GM23338 (cell line): ENCODE results near the gene GP9. TPM values are rescaled to one million over a fixed set of nuclear protein-coding genes. Genes with fewer than 3 reads are reported as not detected.

ENCODE experiments used
- ATAC-seq: fragments of 200-7000 bp; cut with Tn5 transposase; 3 replicates; pipeline ENCODE4 v1.9.1; 2020
- DNase-seq: peaks from one replicate; pipeline ENCODE4 v3.0.0-alpha.2; 2015; ENCODE audit warnings: low spot score
- H2AFZ ChIP-seq: fragments of 200-600 bp; sonication (generic); 2 replicates; pipeline ENCODE4 v1.8.0; 2016; ENCODE audit warnings: antibody characterized with exemption, mild to moderate bottlenecking, moderate library complexity
- H3F3A ChIP-seq: fragments of 200-600 bp; sonication (generic); replicated peaks from 2 replicates; pipeline ENCODE4 v1.8.0; 2017; ENCODE audit warnings: antibody characterized with exemption, mixed run types, low read depth
- H3K27ac ChIP-seq: fragments of 200-600 bp; sonication (generic); 2 replicates; pipeline ENCODE4 v1.6.1; 2016; ENCODE audit warnings: low read depth
- H3K27me3 ChIP-seq: fragments of 200-600 bp; sonication (generic); 2 replicates; pipeline ENCODE4 v1.8.0; 2016; ENCODE audit warnings: mild to moderate bottlenecking, mixed run types, moderate library complexity; ENCODE audit not compliant: insufficient read depth
- H3K36me3 ChIP-seq: fragments of 200-600 bp; sonication (generic); 2 replicates; pipeline ENCODE4 v1.8.0; 2016; ENCODE audit warnings: mild to moderate bottlenecking; ENCODE audit not compliant: insufficient read depth
- H3K4me1 ChIP-seq: fragments of 200-600 bp; sonication (generic); 2 replicates; pipeline ENCODE4 v1.8.0; 2016; ENCODE audit warnings: mild to moderate bottlenecking, moderate library complexity; ENCODE audit not compliant: insufficient read depth
- H3K4me2 ChIP-seq: fragments of 200-600 bp; sonication (generic); 2 replicates; pipeline ENCODE4 v1.7.1; 2017; ENCODE audit warnings: mixed run types
- H3K4me3 ChIP-seq: fragments of 200-600 bp; sonication (generic); 2 replicates; pipeline ENCODE4 v1.6.1; 2016; ENCODE audit warnings: mixed run types
- H3K79me2 ChIP-seq: fragments of 200-600 bp; sonication (generic); replicated peaks from 2 replicates; pipeline ENCODE4 v1.8.0; 2017; ENCODE audit warnings: mild to moderate bottlenecking; ENCODE audit not compliant: insufficient read depth
- H3K9me2 ChIP-seq: fragments of 200-600 bp; sonication (generic); 2 replicates; pipeline ENCODE4 v1.8.0; 2017; ENCODE audit not compliant: insufficient read depth
- H4K20me1 ChIP-seq: fragments of 200-600 bp; sonication (generic); replicated peaks from 2 replicates; pipeline ENCODE4 v1.8.0; 2017; ENCODE audit warnings: mild to moderate bottlenecking; ENCODE audit not compliant: insufficient read depth
- H3K27ac Mint-ChIP-seq: 2 replicates; pipeline ENCODE4 v1.8.0; 2020; ENCODE audit warnings: inconsistent platforms, mild to moderate bottlenecking, moderate library complexity, mixed read lengths
- H3K27me3 Mint-ChIP-seq: 3 replicates; pipeline ENCODE4 v1.8.0; 2022; ENCODE audit warnings: low read depth, mild to moderate bottlenecking, moderate library complexity, mixed read lengths, inconsistent platforms; ENCODE audit not compliant: insufficient read depth, poor library complexity
- H3K36me3 Mint-ChIP-seq: 3 replicates; pipeline ENCODE4 v1.8.0; 2021; ENCODE audit warnings: low read depth, mild to moderate bottlenecking, inconsistent platforms, moderate library complexity, mixed read lengths
- H3K4me1 Mint-ChIP-seq: 3 replicates; pipeline ENCODE4 v1.8.0; 2020; ENCODE audit warnings: mild to moderate bottlenecking, inconsistent platforms, mixed read lengths
- H3K4me3 Mint-ChIP-seq: 3 replicates; pipeline ENCODE4 v1.8.0; 2021; ENCODE audit warnings: moderate library complexity, mild to moderate bottlenecking, inconsistent platforms, mixed read lengths
- H3K9me3 Mint-ChIP-seq: 3 replicates; pipeline ENCODE4 v1.8.0; 2020; ENCODE audit warnings: moderate library complexity, mild to moderate bottlenecking, inconsistent platforms, mixed read lengths
- CREB1 ChIP-seq: fragments of 250-450 bp; sonication (Bioruptor Pico); IDR thresholded peaks from 2 replicates; pipeline ENCODE4 v1.5.0; 2020; ENCODE audit warnings: low read depth, mild to moderate bottlenecking, moderate library complexity
- ETS1 ChIP-seq: IDR thresholded peaks from 2 replicates; pipeline ENCODE4 v1.6.1; 2016; ENCODE audit warnings: antibody characterized with exemption
- EZH2 ChIP-seq: fragments of 200-600 bp; sonication (generic); IDR thresholded peaks from one replicate; pipeline ENCODE4 v1.8.0; 2017; ENCODE audit warnings: antibody characterized with exemption, mild to moderate bottlenecking, low read depth; ENCODE audit not compliant: unreplicated experiment
- EZH2phosphoT487 ChIP-seq: fragments of 200-600 bp; sonication (generic); IDR thresholded peaks from one replicate; pipeline ENCODE4 v1.8.1; 2018; ENCODE audit warnings: antibody characterized with exemption; ENCODE audit not compliant: unreplicated experiment
- JUNB ChIP-seq: IDR thresholded peaks from one replicate; pipeline ENCODE4 v1.6.1; 2016; ENCODE audit warnings: antibody characterized with exemption; ENCODE audit not compliant: unreplicated experiment
- NANOG ChIP-seq: IDR thresholded peaks from 2 replicates; pipeline ENCODE4 v1.6.1; 2016; ENCODE audit warnings: antibody characterized with exemption, borderline replicate concordance
- POLR2AphosphoS5 ChIP-seq: IDR thresholded peaks from 2 replicates; pipeline ENCODE4 v1.6.1; 2016; ENCODE audit warnings: antibody characterized with exemption, low read depth
- REST ChIP-seq: IDR thresholded peaks from one replicate; pipeline ENCODE4 v1.6.1; 2018; ENCODE audit warnings: antibody characterized with exemption; ENCODE audit not compliant: unreplicated experiment
- STAT1 ChIP-seq: IDR thresholded peaks from one replicate; pipeline ENCODE4 v1.6.1; 2016; ENCODE audit warnings: antibody characterized with exemption; ENCODE audit not compliant: unreplicated experiment
- ZNF114 ChIP-seq: fragments of 250-450 bp; sonication (Bioruptor Pico); IDR thresholded peaks from 2 replicates; pipeline ENCODE4 v1.5.0; 2020; ENCODE audit warnings: mild to moderate bottlenecking, moderate library complexity
- ZNF331 ChIP-seq: fragments of 250-450 bp; sonication (Bioruptor Pico); IDR thresholded peaks from 2 replicates; pipeline ENCODE4 v1.5.0; 2020; ENCODE audit warnings: low read depth, mild to moderate bottlenecking, moderate library complexity
- polyA plus RNA-seq: library from polyadenylated mRNA; unstranded; fragments of >200 nt; fragmentation: Nextera tagmentation; extraction: Ambion mirVana; gene quantifications from 2 replicates; pipeline ENCODE4 v1.2.1, GENCODE V29; 2016
- total RNA-seq: library from RNA; depleted of rRNA; stranded (reverse); fragments of >200 nt; shearing (Covaris generic); gene quantifications from 2 replicates; pipeline ENCODE4 v1.2.3, GENCODE V29; 2014
- TF ChIP-seq, protein P1 (sequence below): fragments of 250-450 bp; sonication (Bioruptor Pico); IDR thresholded peaks from 2 replicates; pipeline ENCODE4 v1.5.0; 2020; ENCODE audit warnings: mild to moderate bottlenecking, moderate library complexity
- TF ChIP-seq, protein P2 (sequence below), 2 experiments: fragments of 200-600 bp in 1 of 2; sonication (generic) in 1 of 2; conservative IDR thresholded peaks; 2 replicates each; pipeline versions ENCODE4 v1.5.1 to v1.6.1; 2016 to 2017; ENCODE audit warnings: antibody characterized with exemption in 2 of 2, low read depth in 2 of 2, mild to moderate bottlenecking in 2 of 2, moderate library complexity in 1 of 2

Gene GP9
- total and polyA plus RNA-seq, 2 experiments from 2014 or later, result not detected

GRCh38 chr3:129095285-129095684 lies 34.7 kb downstream of the GP9 start (continued):
- TF ChIP-seq, protein P1, sequence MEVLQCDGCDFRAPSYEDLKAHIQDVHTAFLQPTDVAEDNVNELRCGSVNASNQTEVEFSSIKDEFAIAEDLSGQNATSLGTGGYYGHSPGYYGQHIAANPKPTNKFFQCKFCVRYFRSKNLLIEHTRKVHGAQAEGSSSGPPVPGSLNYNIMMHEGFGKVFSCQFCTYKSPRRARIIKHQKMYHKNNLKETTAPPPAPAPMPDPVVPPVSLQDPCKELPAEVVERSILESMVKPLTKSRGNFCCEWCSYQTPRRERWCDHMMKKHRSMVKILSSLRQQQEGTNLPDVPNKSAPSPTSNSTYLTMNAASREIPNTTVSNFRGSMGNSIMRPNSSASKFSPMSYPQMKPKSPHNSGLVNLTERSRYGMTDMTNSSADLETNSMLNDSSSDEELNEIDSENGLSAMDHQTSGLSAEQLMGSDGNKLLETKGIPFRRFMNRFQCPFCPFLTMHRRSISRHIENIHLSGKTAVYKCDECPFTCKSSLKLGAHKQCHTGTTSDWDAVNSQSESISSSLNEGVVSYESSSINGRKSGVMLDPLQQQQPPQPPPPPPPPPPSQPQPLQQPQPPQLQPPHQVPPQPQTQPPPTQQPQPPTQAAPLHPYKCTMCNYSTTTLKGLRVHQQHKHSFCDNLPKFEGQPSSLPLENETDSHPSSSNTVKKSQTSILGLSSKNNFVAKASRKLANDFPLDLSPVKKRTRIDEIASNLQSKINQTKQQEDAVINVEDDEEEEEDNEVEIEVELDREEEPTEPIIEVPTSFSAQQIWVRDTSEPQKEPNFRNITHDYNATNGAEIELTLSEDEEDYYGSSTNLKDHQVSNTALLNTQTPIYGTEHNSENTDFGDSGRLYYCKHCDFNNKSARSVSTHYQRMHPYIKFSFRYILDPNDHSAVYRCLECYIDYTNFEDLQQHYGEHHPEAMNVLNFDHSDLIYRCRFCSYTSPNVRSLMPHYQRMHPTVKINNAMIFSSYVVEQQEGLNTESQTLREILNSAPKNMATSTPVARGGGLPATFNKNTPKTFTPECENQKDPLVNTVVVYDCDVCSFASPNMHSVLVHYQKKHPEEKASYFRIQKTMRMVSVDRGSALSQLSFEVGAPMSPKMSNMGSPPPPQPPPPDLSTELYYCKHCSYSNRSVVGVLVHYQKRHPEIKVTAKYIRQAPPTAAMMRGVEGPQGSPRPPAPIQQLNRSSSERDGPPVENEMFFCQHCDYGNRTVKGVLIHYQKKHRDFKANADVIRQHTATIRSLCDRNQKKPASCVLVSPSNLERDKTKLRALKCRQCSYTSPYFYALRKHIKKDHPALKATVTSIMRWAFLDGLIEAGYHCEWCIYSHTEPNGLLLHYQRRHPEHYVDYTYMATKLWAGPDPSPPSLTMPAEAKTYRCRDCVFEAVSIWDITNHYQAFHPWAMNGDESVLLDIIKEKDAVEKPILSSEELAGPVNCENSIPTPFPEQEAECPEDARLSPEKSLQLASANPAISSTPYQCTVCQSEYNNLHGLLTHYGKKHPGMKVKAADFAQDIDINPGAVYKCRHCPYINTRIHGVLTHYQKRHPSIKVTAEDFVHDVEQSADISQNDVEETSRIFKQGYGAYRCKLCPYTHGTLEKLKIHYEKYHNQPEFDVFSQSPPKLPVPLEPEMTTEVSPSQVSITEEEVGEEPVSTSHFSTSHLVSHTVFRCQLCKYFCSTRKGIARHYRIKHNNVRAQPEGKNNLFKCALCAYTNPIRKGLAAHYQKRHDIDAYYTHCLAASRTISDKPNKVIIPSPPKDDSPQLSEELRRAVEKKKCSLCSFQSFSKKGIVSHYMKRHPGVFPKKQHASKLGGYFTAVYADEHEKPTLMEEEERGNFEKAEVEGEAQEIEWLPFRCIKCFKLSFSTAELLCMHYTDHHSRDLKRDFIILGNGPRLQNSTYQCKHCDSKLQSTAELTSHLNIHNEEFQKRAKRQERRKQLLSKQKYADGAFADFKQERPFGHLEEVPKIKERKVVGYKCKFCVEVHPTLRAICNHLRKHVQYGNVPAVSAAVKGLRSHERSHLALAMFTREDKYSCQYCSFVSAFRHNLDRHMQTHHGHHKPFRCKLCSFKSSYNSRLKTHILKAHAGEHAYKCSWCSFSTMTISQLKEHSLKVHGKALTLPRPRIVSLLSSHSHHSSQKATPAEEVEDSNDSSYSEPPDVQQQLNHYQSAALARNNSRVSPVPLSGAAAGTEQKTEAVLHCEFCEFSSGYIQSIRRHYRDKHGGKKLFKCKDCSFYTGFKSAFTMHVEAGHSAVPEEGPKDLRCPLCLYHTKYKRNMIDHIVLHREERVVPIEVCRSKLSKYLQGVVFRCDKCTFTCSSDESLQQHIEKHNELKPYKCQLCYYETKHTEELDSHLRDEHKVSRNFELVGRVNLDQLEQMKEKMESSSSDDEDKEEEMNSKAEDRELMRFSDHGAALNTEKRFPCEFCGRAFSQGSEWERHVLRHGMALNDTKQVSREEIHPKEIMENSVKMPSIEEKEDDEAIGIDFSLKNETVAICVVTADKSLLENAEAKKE (CRISPR knock-in tag), result no peak
- TF ChIP-seq POLR2AphosphoS5, result no peak
- TF ChIP-seq ZNF114, result no peak
- TF ChIP-seq EZH2, result no peak

GRCh38 chr3:129100274-129100673 lies 39.7 kb downstream of the GP9 start:
- Histone ChIP-seq H3K27ac (no peak overlapping the region), H3K4me3 (no peak overlapping the region), H4K20me1 (peaks cover 13% of the 10 kb centered on the region; the same call in 1 of the 2 replicates), H3K36me3 (no peaks in the 10 kb centered on the region), H3K4me1 (no peaks in the 10 kb centered on the region), H3K79me2 (peaks cover 62% of the 10 kb centered on the region), H3F3A (no peaks in the 10 kb centered on the region), H3K4me2 (no peak overlapping the region), H3K9me2 (no peaks in the 10 kb centered on the region), H2AFZ (no peak overlapping the region), H3K27me3 (no peaks in the 10 kb centered on the region)
- ATAC-seq (no peak), DNase-seq (no peak)
- Mint-ChIP-seq H3K4me3 (no peak overlapping the region), H3K9me3 (no peaks in the 10 kb centered on the region), H3K4me1 (no peaks in the 10 kb centered on the region), H3K27ac (no peak overlapping the region), H3K36me3 (peaks cover 10% of the 10 kb centered on the region), H3K27me3 (peaks cover 15% of the 10 kb centered on the region)
- TF ChIP-seq CREB1 (CRISPR knock-in tag) (no peak), EZH2 (no peak), ZNF114 (no peak), STAT1 (no peak), POLR2AphosphoS5 (no peak), REST (no peak), NANOG (no peak), JUNB (no peak), ZNF331 (CRISPR knock-in tag) (no peak), ETS1 (no peak), EZH2phosphoT487 (no peak)
- TF ChIP-seq, protein P2, sequence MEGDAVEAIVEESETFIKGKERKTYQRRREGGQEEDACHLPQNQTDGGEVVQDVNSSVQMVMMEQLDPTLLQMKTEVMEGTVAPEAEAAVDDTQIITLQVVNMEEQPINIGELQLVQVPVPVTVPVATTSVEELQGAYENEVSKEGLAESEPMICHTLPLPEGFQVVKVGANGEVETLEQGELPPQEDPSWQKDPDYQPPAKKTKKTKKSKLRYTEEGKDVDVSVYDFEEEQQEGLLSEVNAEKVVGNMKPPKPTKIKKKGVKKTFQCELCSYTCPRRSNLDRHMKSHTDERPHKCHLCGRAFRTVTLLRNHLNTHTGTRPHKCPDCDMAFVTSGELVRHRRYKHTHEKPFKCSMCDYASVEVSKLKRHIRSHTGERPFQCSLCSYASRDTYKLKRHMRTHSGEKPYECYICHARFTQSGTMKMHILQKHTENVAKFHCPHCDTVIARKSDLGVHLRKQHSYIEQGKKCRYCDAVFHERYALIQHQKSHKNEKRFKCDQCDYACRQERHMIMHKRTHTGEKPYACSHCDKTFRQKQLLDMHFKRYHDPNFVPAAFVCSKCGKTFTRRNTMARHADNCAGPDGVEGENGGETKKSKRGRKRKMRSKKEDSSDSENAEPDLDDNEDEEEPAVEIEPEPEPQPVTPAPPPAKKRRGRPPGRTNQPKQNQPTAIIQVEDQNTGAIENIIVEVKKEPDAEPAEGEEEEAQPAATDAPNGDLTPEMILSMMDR (conservative IDR thresholded peaks at IDR 0.05; ENCODE audit: low read depth in 2 of 2), result no peak
